Spleen (tissue), 7 donors: ENCODE results near the gene TUBA1B.

Source experiments
- CTCF ChIP-seq, 11 experiments: fragments of 200-600 bp in 7 of 11; fragments of 450-650 bp in 4 of 11; sonication (generic) in 4 of 11; IDR thresholded peaks in 8 of 11; conservative IDR thresholded peaks in 3 of 11; 1 replicate in 7 of 11; 2 replicates in 4 of 11; pipeline versions ENCODE4 v1.4.0 to v1.8.0; 2016 to 2021; ENCODE audit warnings: antibody characterized with exemption in 11 of 11, inconsistent platforms in 4 of 11, mild to moderate bottlenecking in 1 of 11
- POLR2A ChIP-seq, 3 donors: fragments of 450-650 bp; IDR thresholded peaks; one replicate each; pipeline ENCODE4 v1.5.1; 2017; ENCODE audit warnings: antibody characterized with exemption in 3 of 3, mild to moderate bottlenecking in 1 of 3
- POLR2AphosphoS5 ChIP-seq, 3 donors: sonication (generic); formaldehyde crosslinking; IDR thresholded peaks; one replicate each; pipeline ENCODE4 v1.5.1; 2017; ENCODE audit warnings: antibody characterized with exemption in 3 of 3
- donor health status: DM: no; HTN: no; CAD: no; lungs with moderate emphysema.
- donor health status: DM: no; HTN: no; CAD: no.
- donor health status: DM: no; HTN: no; CAD: no.

GRCh38 chr12:49088932-49089330 is 42.3 kb downstream of the TUBA1B start:
- no peak for TF ChIP-seq CTCF (IDR thresholded peaks at IDR 0.05 in 8 of 11, conservative IDR thresholded peaks at IDR 0.05 in 3 of 11)
- no peak for TF ChIP-seq POLR2AphosphoS5 (IDR thresholded peaks at IDR 0.05)
- no peak for TF ChIP-seq POLR2A (IDR thresholded peaks at IDR 0.05)
